ENCODE measurements around the gene STARD9. TPM values are rescaled to one million over a fixed set of nuclear protein-coding genes. Genes with fewer than 3 reads are reported as not detected.

Gene STARD9
- total and polyA plus RNA-seq, 2 of the 13 experiments (the other 11 are each of a cell fraction or from before 2014, with no cell fraction given), result 5.3 to 7.5 TPM

GRCh38 chr15:42724276-42724675 lies 148.9 kb downstream of the STARD9 start:
- Histone ChIP-seq H3K9me3 (ENCODE audit: low read length) (no peaks in the 10 kb centered on the region), H3K27me3 (ENCODE audit: control insufficient read depth in 1 of 2, insufficient read depth in 2 of 2, low read length in 2 of 2) (no peaks in the 10 kb centered on the region), H3K9ac (ENCODE audit: insufficient read depth, low read depth, low read length) (no peak overlapping the region), H3K79me2 (ENCODE audit: insufficient read depth, low read length) (no peaks in the 10 kb centered on the region), H4K20me1 (ENCODE audit: insufficient read depth, low read length) (no peaks in the 10 kb centered on the region), H2AFZ (ENCODE audit: low read length) (no peak overlapping the region), H3K4me3 (replicated peaks in 1 of 3; ENCODE audit: insufficient read depth in 1 of 3, low read depth in 2 of 3, low read length in 3 of 3) (no peak overlapping the region), H3K36me3 (replicated peaks in 1 of 2; ENCODE audit: control insufficient read depth in 1 of 2, insufficient read depth in 2 of 2, low read length in 2 of 2) (peaks cover 40 to 70% of the 10 kb centered on the region in 2 experiments), H3K4me1 (ENCODE audit: insufficient read depth, low read length) (peaks cover 6% of the 10 kb centered on the region; the same call in 1 of the 2 replicates), H3K27ac (ENCODE audit: extremely low read length, insufficient read depth, low read length) (no peak overlapping the region), H3K4me2 (ENCODE audit: low read depth, low read length) (no peak overlapping the region)
- WGBS (ENCODE audit: low lambda C conversion rate), result 95% methylated on average over 4 of the region's 6 CpGs
- DNase-seq (ENCODE audit: low spot score) (no peak), FAIRE-seq (no peak), ATAC-seq (no peak)
- intact Hi-C loops (cut with micrococcal nuclease; ENCODE audit: unreplicated experiment), result no loop called here
- ChIA-PET CTCF (ENCODE audit: low intra/inter-chr PET ratio, low total read pairs) (no interaction called here), POLR2A (no interaction called here)
- no peak for TF ChIP-seq ZNF780A (CRISPR knock-in tag; IDR thresholded peaks at IDR 0.05)
- no peak for TF ChIP-seq RAD51 (IDR thresholded peaks at IDR 0.05; ENCODE audit: borderline replicate concordance)
- no peak for TF ChIP-seq ZNF687 (CRISPR knock-in tag; IDR thresholded peaks at IDR 0.05)
- TF ChIP-seq RXRA (CRISPR knock-in tag; IDR thresholded peaks at IDR 0.05), result no peak
- no peak for TF ChIP-seq CSRNP1 (CRISPR knock-in tag; IDR thresholded peaks at IDR 0.05)
- TF ChIP-seq ZIK1 (CRISPR knock-in tag; IDR thresholded peaks at IDR 0.05; ENCODE audit: borderline replicate concordance, low read depth), result no peak
- no peak for TF ChIP-seq ZNF275 (CRISPR knock-in tag; IDR thresholded peaks at IDR 0.05; ENCODE audit: borderline replicate concordance)
- TF ChIP-seq MTF1 (CRISPR knock-in tag; IDR thresholded peaks at IDR 0.05), result no peak
- TF ChIP-seq ZNF337 (CRISPR knock-in tag; IDR thresholded peaks at IDR 0.05; ENCODE audit: borderline replicate concordance, low read depth), result no peak
- no peak for TF ChIP-seq TFAP4 (IDR thresholded peaks at IDR 0.05; ENCODE audit: borderline replicate concordance, low read depth)
- in situ Hi-C loops (cut with HindIII; ENCODE audit: extremely low pct_ligation_motif_present, low pct_unique_long_range_greater_than_20kb), result loop anchor here (25.0 kb wide), 1 partner anchor 488 kb away; the partner anchor contains the start of gene EPB42
- BruUV-seq (replicated peaks), result no TSS peak
